Amniotic stem cell (primary cell): Measurements from ENCODE around the gene UTP25.
"Not testable (repeated sequence)": the region's sequence is repeated elsewhere in the genome, so short reads cannot be mapped to it uniquely, and the experiment has no call there.

Experiments
- DNase-seq: peaks from one replicate; lab custom pipeline; 2025; lab: John Stamatoyannopoulos, UW

The UTP25 gene

GRCh38 chr1:209871430-209871829 lies 43.7 kb downstream of the UTP25 start:
- DNase-seq = no peak

DNA sequence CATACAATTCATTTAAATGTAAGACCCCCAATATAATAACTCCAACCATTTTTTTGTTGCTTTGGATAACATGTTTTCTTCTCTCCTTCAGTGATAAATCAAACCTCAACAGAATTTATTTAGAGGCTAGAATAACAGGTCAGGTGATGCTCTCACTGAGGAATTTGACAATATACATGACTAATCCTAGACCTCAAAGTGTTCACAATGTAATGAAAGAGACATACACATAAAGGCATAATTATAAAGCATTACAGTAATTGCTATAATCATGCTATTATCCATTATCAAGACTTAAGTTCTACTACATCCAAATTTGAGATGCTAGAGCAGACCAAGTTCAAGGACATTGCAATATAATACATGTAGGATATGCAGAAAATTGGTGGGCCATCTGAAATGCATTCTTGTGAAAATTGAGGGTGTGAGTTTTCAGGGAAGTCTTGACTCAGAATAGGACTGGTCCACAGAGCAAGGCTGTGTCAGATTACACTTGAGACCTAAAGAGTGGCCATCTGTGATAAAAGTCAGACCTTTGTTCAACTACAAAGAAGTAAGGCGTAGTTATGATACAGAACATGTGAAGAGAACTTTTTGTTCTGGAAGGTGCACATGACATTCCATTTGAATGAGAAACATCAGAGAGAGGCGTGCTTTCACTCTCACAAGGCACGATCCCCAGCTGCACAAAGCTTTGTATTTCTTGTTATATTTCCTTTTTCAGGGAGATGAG lies 45.5 kb downstream of the UTP25 start:
- no peak for DNase-seq

DNA sequence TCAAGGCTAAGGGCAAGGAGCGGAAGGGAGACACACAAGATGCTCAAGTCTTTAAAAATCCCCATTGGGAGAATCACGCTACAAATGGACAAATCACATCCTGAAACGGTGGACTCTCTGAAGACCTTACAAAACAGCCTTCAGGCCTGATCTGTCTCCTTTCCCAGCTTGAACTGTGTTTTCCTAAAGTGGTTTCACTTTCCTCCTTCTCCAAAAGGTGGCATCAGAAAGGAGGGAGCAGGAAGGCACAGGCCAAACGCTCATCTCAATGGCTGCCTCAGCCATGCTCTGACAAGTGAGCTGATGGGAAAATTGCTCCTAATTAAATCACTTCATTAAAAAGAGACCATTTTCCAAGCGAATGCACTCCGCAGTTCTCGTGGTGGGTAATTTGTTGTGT lies 47.7 kb downstream of the UTP25 start:
- DNase-seq = peak; percentile 38

GRCh38 chr1:209876078-209876800 lies 48.5 kb downstream of the UTP25 start:
- no peak for DNase-seq

DNA sequence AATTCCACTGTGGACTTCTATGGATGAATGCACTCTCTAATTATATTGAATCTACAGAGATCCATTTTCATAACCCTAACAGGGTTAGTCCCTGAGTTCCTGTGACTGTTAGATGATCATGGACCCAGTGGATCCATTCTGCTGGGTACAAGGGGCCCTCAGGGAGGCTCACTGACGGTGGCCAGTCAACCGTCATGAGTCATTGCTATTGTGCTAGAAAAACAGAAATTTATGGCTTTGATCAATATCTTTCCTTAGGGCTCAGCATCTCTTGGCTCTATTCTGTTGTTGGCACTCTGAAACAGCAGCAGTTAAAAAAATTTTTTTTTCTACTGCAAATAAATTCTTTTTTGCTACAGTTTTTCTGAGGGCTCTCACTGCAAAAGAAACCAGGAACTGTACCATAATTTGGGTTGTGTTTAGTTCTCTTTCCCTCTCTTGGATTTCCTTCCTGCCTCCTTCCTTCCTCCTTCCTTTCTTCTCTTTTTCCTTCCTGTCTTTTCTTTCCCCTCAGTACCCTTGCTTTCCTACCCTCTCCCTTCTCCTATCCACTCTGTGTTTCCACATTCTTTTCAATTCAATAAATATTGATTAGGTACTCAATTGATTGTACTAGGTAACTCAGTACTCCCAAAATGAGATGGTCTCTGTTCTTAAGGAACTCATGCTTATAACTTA lies 49.5 kb downstream of the UTP25 start:
- DNase-seq = no peak

GRCh38 chr1:209878964-209879363 lies 51.2 kb downstream of the UTP25 start:
- no peak for DNase-seq

DNA sequence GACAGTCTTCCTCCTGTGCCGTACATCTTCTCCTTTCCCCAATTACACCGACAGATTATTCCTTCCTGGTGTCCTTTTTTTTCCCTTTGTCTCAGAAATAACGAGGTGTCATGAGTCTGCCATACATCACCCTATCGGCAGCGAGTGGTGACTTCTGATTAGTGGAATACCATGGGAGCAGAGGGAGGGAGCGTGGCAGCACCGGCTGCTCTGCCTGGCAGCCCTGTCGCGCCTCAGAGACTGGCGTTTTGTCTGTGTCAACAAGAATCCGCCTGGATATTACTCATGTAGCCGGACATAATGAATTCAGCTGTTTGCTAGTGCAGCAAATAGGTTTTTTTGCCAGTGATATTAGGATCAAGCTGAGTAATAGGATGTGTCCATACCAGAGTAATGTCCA lies 51.8 kb downstream of the UTP25 start:
- no peak for DNase-seq

DNA sequence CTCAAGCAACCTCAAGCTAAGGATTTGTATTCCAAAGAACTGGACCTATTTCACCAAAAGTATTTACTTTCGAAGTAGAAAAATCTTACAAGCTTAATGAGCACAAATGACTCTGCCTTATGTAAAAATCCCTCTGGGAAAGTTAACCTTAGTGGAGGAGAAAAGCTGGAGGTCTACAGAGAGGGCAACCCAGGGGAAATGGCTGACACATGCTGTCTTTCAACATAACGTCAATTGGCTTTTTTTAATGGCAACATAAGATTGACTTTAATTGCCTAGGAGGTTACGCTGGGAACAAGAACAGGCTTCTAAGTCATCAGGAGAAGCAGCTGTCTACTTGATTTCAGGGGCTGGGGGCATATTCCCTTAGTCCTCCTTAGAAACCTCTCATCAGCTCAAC lies 52.3 kb downstream of the UTP25 start:
- no peak for DNase-seq

- DNase-seq = no peak
Measured at GRCh38 chr1:209881619-209882018, 53.8 kb downstream of the UTP25 start.

GRCh38 chr1:209882286-209882685 lies 54.5 kb downstream of the UTP25 start:
- no peak for DNase-seq

DNA sequence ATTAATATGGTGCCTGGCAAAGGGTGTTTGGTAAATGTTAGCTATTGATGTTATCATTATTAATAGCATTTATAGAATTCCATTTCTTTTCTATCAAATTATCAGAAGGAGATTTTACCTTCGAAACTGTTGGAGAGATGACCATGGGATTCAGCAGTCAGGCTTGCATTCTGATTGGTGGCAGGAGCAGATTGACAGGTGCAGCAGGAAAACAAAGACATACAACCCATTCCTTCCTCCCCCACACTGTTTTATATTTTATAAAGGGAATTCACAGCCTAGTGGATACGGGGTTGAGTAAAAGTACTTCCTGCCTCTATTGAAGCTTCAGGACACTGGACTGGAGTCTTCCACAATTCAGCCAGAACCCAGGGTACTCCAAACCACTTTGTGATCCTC lies 55.2 kb downstream of the UTP25 start:
- DNase-seq = no peak

DNA sequence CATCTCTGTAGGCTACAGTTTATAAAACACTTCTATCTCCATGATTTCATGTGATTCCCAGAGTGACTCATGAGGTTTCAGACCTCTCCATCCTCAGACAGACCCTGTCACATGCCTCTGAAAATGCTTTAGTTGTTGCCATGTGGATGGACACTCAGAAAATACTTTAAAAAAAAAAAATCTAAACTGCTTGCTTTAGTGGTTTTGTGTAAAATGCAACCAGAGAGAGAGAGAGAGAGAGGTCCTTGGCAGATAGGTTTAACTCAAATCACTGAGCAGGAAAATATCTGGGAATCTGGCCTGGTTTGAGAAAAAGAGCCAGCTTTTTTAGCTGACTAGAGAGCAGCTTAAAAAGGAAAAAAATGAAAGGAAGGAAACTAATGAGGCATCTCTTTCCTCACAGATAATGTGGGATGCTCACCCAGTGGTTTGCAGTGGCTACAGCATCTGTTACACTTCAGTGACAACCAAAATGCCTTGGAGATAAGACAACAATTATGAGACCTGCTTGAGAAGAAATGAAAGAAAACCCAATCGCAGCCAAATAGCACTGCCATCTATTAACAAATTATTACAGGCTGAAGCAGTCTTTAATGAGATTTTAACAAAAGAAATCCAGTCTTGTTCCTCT lies 55.7 kb downstream of the UTP25 start:
- peak; percentile 30 for DNase-seq

DNA sequence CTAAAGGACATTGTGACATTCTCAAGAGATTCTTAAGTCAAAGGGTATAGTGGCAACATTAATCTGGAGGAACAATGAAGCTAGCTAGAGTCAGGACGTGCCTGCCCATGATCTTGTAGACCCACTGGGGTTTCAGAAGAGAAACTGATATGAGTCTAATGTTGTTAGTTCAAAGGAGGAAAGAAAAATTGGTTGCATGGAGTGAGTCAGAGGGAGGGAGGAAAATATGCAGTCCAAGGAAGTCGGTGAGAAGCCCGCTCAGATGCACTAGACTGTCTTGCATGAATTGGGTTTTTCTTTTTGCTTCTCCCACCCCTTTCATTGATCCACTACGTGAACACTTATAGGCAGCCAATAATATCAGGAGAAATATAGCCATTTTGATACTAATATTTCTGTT lies 56.5 kb downstream of the UTP25 start:
- no peak for DNase-seq

DNA sequence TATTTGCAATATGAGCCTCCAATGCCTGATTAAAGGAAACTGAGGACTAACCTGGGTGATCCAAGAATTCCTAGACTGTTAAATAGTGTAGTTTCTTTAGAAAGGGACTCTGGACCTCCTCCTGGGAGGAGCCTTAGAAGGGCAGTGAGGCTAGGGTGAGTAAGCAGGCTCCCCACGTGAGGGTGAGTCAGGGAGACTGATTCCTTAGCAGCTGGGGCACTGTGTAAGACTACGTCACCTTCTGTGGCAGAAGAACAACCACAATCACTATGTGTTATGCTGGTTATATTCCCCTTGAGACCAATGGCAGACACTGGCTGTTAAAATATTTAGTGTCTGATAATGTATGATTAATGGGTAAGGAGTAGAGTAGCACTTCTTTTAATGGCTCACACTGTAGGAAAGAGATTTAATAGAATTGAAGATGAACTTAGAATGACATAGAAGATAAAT lies 56.9 kb downstream of the UTP25 start:
- peak; percentile 90 for DNase-seq

DNA sequence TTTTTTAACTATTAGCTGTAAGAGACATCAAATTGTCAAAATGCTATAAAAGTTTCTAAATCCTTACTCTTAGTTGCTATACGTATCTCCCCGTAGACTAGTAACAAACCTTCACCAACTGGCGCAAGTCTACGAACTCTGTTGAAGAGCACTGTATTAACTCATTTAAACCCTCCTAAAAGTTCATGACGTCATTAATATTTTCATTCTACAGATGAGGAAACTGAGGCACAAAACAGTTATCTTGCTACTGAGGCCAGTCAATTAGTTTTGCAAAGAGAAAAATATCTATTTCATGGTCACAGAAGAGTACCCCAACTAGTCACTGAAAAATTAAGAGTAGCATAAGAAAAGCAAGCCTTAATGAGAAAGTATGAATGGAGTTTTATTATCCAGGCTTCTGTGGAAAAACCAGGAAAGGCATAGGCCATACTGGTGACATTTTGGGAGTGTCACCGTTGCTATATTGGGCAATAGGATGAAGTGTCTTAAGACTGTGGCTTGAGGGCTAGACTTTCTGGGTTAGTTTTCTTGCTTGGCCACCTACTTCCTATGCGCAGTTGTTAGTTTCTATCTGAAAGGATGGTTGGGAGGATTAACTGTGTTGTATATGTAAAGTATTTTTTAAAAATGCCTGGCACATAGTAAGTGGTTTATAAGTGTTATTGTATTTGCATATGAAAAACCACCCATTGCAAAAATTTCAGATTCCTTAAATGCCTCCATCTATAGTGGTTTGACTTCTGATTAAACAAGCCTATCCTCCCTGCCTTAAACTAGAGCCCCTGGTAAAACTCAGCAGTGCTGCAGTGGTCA lies 57.8 kb downstream of the UTP25 start:
- DNase-seq = no peak

- DNase-seq = no peak
Measured at GRCh38 chr1:209886219-209886536, 58.4 kb downstream of the UTP25 start.

- DNase-seq = not testable (repeated sequence)
Measured at GRCh38 chr1:209888291-209889076, 60.7 kb downstream of the UTP25 start.

- DNase-seq = no peak
Measured at GRCh38 chr1:209889077-209889418, 61.3 kb downstream of the UTP25 start.

- no peak for DNase-seq
Measured at GRCh38 chr1:209890641-209891330, 63.0 kb downstream of the UTP25 start.

DNA sequence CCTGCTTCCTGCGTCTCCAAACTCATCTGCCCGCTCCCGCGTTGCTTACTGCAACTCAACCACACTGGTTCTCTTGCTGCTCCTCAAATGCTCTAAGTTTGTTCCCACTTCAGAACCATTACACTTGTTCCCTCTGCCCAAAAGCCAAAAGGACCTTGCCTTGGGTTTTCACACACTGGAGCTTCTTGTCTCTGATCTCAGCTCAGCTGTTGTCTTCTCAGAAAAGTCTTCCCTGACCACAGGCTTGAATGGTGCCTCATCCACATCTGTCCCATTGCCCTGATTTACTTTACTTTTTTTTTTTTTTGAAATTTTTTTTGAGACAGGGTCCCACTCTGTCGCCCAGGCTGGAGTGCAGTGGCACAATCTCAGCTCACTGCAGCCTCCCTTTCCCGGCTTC lies 66.0 kb downstream of the UTP25 start:
- DNase-seq = no peak

- DNase-seq = peak; percentile 14
Measured at GRCh38 chr1:209895709-209896108, 67.9 kb downstream of the UTP25 start.
